Type B pancreatic cell (in vitro differentiated cells): ENCODE results near the gene PDLIM5. TPM values are rescaled to one million over a fixed set of nuclear protein-coding genes. Genes with fewer than 3 reads are reported as not detected.
"Not testable (repeated sequence)": the region's sequence is repeated elsewhere in the genome, so short reads cannot be mapped to it uniquely, and the experiment has no call there.

Source experiments
- DNase-seq: peaks from one replicate; pipeline ENCODE4 v3.0.0; 2021; ENCODE audit warnings: mixed read lengths; ENCODE audit not compliant: unreplicated experiment; ENCODE audit errors: extremely low spot score
- H3K27ac Mint-ChIP-seq: 2 replicates; pipeline ENCODE4 v1.8.0; 2021; ENCODE audit warnings: mild to moderate bottlenecking, mixed read lengths
- H3K27me3 Mint-ChIP-seq: 2 replicates; pipeline ENCODE4 v1.8.0; 2021; ENCODE audit warnings: mixed read lengths
- H3K36me3 Mint-ChIP-seq: 2 replicates; pipeline ENCODE4 v1.8.0; 2021; ENCODE audit warnings: mixed read lengths
- H3K4me1 Mint-ChIP-seq: one replicate; pipeline ENCODE4 v1.8.0; 2021; ENCODE audit warnings: mixed read lengths; ENCODE audit not compliant: unreplicated experiment
- H3K4me3 Mint-ChIP-seq: 2 replicates; pipeline ENCODE4 v1.8.0; 2021; ENCODE audit warnings: mild to moderate bottlenecking, mixed read lengths
- H3K9me3 Mint-ChIP-seq: 2 replicates; pipeline ENCODE4 v1.8.0; 2021; ENCODE audit warnings: mixed read lengths
- CTCF ChIP-seq: fragments of 200-600 bp; sonication (generic); conservative IDR thresholded peaks from 2 replicates; pipeline ENCODE4 v1.5.0; 2021; ENCODE audit warnings: antibody characterized with exemption, mild to moderate bottlenecking
- total RNA-seq: library from RNA; stranded (reverse); gene quantifications from 2 replicates; pipeline ENCODE4 v1.2.1, GENCODE V29; 2021; ENCODE audit warnings: low replicate concordance

The PDLIM5 gene
- total RNA-seq, 1 donor from 2014 or later = 76.7 TPM

GRCh38 chr4:94626942-94627341, 175.2 kb downstream of the PDLIM5 start:
- no peak for TF ChIP-seq CTCF
- no peak overlapping the region for H3K27ac Mint-ChIP-seq
- no peaks in the 10 kb centered on the region for H3K9me3 Mint-ChIP-seq
- H3K36me3 Mint-ChIP-seq = peaks cover 10% of the 10 kb centered on the region
- H3K4me1 Mint-ChIP-seq = peaks cover 12% of the 10 kb centered on the region
- no peak overlapping the region for H3K4me3 Mint-ChIP-seq
- H3K27me3 Mint-ChIP-seq = no peaks in the 10 kb centered on the region
- DNase-seq = no peak

- H3K27ac Mint-ChIP-seq, H3K9me3 Mint-ChIP-seq, H3K4me3 Mint-ChIP-seq, H3K27me3 Mint-ChIP-seq, DNase-seq, H3K36me3 Mint-ChIP-seq: not testable (repeated sequence)
- peaks cover 18% of the 10 kb centered on the region for H3K4me1 Mint-ChIP-seq
Measured at GRCh38 chr4:94629058-94629457, 177.3 kb downstream of the PDLIM5 start.

GRCh38 chr4:94629837-94630236, 178.1 kb downstream of the PDLIM5 start:
- DNase-seq = no peak
- no peaks in the 10 kb centered on the region for H3K9me3 Mint-ChIP-seq
- no peak for TF ChIP-seq CTCF
- H3K4me1 Mint-ChIP-seq = peaks cover 18% of the 10 kb centered on the region
- peaks cover 8% of the 10 kb centered on the region for H3K36me3 Mint-ChIP-seq
- no peaks in the 10 kb centered on the region for H3K27me3 Mint-ChIP-seq
- H3K4me3 Mint-ChIP-seq = no peak overlapping the region
- no peak overlapping the region for H3K27ac Mint-ChIP-seq

- H3K4me1 Mint-ChIP-seq = peaks cover 18% of the 10 kb centered on the region
- no peak overlapping the region for H3K27ac Mint-ChIP-seq
- no peak for TF ChIP-seq CTCF
- H3K4me3 Mint-ChIP-seq = no peak overlapping the region
- H3K36me3 Mint-ChIP-seq = peaks cover 15% of the 10 kb centered on the region
- no peaks in the 10 kb centered on the region for H3K9me3 Mint-ChIP-seq
- DNase-seq = no peak
- H3K27me3 Mint-ChIP-seq = no peaks in the 10 kb centered on the region
Measured at GRCh38 chr4:94634271-94634670, 182.5 kb downstream of the PDLIM5 start.

GRCh38 chr4:94635177-94635576, 183.4 kb downstream of the PDLIM5 start:
- no peak overlapping the region for H3K4me3 Mint-ChIP-seq
- H3K9me3 Mint-ChIP-seq = no peaks in the 10 kb centered on the region
- DNase-seq = no peak
- H3K4me1 Mint-ChIP-seq = peaks cover 11% of the 10 kb centered on the region
- no peak for TF ChIP-seq CTCF
- no peak overlapping the region for H3K27ac Mint-ChIP-seq
- peaks cover 17% of the 10 kb centered on the region for H3K36me3 Mint-ChIP-seq
- H3K27me3 Mint-ChIP-seq = no peaks in the 10 kb centered on the region

GRCh38 chr4:94636004-94636403, 184.3 kb downstream of the PDLIM5 start:
- no peaks in the 10 kb centered on the region for H3K9me3 Mint-ChIP-seq
- H3K4me3 Mint-ChIP-seq = no peak overlapping the region
- H3K27ac Mint-ChIP-seq = no peak overlapping the region
- peaks cover 11% of the 10 kb centered on the region for H3K4me1 Mint-ChIP-seq
- DNase-seq = no peak
- no peak for TF ChIP-seq CTCF
- H3K36me3 Mint-ChIP-seq = peaks cover 17% of the 10 kb centered on the region
- H3K27me3 Mint-ChIP-seq = no peaks in the 10 kb centered on the region
